GM18507 (cell line): Measurements from ENCODE around the gene ODAM.
"Not testable (repeated sequence)": the region's sequence is repeated elsewhere in the genome, so short reads cannot be mapped to it uniquely, and the experiment has no call there.

Experiments
- DNase-seq: peaks from one replicate; pipeline ENCODE4 v3.0.0; 2011; ENCODE audit warnings: low read depth; ENCODE audit not compliant: insufficient read length; ENCODE audit errors: extremely low spot score
- FAIRE-seq: peaks from 2 replicates; lab custom pipeline; 2011; peaks lifted over from hg19 to GRCh38; lab: Jason Lieb, UNC

Gene ODAM

GRCh38 chr4:70195425-70195824 lies at the start of gene ODAM:
Gene ODAM (plus strand): TSS chr4:70195725. CDS start chr4:70196544, 819 bp downstream.
- DNase-seq: no peak
- FAIRE-seq: no peak

DNA sequence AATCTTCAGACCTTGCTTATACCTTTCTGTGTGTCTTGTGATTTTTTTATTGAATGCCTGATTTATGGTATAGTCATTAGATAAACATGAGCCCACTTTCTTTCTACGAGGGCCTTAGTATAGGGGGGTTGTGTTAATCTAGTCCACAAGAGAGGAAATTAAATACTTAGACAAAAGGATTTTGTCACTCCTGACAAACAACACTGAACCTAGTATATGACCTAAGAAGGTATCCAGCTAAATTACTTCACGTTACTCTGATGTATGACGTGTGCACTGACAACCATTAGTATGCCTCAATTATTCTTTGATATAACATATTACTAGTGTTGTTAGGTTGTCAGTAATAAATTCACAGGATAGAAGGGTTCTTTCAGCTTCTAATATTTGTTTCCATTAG lies 44.3 kb upstream of the ODAM start:
- no peak for FAIRE-seq
- no peak for DNase-seq

DNA sequence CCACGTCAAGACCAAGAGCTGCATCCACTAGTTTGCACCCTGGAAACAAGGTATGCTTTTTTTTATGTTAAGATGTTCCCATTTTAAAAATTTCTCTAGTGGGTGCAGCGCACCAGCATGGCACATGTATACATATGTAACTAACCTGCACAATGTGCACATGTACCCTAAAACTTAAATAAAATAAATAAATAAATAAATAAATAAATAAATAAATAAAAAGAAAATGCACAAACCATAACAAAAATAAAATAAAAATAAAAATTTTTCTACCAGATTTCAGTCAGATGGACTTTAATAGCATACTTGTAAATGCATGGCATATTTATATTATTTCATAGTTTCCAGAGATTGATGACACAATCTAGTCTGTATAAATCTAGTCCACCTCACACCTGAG lies 43.4 kb upstream of the ODAM start:
- DNase-seq (no peak), FAIRE-seq (no peak)

DNA sequence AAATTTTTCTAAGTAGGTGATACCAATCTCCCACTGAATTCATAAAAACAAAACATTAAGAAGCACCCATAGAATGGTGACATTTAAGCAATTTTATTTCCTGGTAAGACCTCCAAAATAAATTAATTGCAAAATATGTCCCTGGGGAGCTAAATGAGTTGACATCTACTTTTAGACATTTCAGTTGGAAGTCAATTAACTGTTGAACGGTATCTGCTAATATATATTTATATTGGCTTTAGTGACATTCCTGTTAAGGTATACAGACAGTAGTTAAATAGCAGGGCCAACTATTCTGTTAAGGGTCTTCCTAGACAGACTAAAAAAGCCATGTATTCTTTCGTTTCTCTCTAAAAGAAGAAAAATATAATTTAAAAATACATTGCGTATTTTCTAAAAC lies 41.6 kb upstream of the ODAM start, which contains the start of gene PRR27:
PRR27 (plus strand) TSS at position 301 of the 400 bp plus-strand sequence. CDS start 139 bp downstream, outside the sequence.
- FAIRE-seq: no peak
- DNase-seq: no peak

DNA sequence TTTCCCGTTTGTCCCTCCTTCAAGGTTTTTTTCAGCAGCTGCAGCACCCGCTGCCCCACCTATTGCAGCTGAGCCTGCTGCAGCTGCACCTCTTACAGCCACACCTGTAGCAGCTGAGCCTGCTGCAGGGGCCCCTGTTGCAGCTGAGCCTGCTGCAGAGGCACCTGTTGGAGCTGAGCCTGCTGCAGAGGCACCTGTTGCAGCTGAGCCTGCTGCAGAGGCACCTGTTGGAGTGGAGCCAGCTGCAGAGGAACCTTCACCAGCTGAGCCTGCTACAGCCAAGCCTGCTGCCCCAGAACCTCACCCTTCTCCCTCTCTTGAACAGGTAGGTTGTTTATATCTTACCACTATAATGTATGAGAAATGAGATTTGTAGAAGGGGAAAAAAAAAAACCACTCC lies 36.9 kb upstream of the ODAM start:
- DNase-seq (no peak), FAIRE-seq (no peak)

DNA sequence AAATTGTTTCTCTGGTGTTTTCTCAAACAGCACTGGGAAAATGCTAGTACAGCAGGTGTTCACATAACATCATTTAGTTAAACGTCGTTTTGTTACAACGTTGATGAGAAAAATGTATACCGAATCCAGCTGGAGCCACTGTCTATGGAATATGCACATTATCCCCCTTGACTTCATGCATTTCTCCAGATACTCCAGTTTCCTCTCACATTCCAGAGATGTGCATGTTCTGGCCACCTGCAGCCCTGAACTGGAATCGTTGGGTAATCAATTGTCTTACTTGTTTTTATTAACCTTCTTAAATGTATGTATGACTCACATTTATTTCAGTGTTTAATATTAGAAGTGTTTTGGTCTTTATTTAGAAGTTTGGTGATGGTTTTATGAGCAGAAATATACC lies 18.4 kb upstream of the ODAM start:
- no peak for FAIRE-seq

GRCh38 chr4:70178075-70178660 lies 17.4 kb upstream of the ODAM start:
- FAIRE-seq (no peak), DNase-seq (no peak)

More for the DNA sequence above, 18.4 kb upstream of the ODAM start:
- DNase-seq: no peak

DNA sequence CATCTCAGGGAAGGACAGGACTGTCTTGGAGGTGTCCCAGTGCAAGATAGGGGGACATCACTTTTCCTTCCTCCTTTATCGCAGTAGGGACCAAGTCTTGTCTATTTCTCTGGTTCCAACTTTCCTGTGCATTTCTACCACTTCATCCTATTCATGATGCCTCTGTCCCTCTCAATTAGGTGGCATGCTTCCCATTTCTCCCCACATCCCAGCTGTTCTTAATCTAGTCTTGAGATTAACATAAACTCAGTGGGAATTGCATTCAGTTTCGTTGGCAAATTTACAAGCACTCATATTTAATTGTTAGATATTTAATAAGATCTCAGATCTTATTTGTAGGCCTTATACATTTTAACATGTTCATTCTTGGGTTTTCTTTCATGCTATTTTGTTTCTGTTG lies 15.7 kb upstream of the ODAM start:
- FAIRE-seq (no peak), DNase-seq (no peak)

DNA sequence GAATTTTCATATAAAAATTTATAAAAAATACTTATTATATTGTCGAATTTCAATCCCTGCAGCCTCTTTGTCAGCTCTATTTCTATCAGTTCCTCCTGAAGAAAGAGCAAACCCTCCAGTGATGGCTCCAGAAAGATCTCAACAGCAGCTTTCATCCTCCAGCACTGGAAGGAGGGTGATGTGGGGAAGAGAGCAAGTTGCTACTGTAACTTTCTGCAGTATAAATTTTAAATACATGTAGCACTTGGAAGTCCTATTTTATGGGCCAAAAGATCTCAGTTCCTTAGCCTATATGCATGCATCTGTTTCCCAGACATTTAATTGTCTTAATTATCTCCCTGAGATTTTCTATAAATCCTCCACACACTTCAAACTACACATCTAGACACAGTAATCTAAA lies 13.7 kb upstream of the ODAM start:
- FAIRE-seq (no peak), DNase-seq (no peak)

DNA sequence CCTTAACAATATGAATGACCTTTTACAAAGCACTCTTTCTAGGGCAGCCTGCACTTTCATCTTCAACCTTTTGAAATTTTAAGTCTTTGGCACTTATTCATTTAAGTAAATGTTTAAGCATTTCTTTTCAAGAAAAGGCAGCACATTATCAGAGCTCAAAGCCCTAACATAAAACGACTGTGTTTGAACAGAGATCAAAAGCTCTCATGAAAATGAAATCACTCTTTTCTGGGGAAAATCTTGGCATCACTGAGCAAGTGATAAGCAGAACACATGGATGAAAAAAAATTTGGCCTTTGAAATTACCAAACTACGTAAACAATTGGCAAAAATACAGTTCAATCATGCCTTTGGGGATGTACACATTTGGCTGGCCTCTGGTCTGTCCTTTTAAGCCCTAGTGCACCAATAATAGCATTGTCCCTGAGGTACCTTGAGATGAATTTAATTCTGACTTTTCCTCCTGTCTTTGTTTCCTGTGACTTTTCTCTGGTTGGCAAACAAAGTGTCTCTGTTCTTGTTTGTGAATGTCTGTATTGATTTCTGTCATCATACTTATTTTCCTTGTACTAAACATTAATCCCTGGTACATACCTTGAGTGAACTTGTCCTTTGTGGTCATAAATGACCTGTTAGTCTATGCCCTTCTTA lies 12.9 kb upstream of the ODAM start:
- DNase-seq: no peak
- no peak for FAIRE-seq

DNA sequence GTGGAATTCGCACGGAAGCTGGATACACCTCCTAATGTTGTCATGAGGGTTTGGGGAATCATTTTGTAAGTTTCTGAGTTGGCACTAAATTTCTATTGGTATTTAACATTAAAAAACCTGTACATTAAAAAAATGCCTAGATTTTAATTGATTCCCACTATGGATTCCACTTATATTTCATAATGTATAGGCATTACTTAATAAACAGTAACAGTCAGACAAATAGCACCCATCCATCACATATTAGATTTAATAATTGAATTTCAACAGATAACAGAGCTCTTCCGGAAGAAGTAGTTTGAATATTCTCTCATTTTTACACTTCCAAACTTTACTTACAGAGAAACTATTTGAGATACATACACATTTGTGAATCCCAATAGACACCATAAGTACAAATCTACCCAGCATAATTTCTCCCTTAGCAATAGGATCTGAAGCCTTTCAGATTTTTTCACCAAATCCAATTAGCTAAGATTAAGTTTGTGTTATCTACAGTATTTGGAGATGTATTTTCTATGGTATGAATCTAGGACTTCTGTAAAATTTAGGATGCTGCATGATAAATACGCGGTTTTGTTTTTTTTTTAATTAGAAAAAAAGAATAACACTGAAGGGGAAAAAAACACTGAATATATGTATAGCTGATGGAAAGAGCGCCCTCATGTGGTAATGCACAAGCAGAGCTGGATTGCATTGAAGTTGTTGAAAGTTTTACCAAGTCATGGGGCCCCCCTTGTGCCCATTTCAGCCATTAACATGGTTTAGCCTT lies 12.2 kb upstream of the ODAM start:
- peak; percentile 67 for FAIRE-seq

GRCh38 chr4:70183940-70184246 lies 11.6 kb upstream of the ODAM start:
- no peak for FAIRE-seq
- DNase-seq: no peak

More for the DNA sequence above, 12.2 kb upstream of the ODAM start:
- DNase-seq: no peak

- no peak for DNase-seq
- no peak for FAIRE-seq
These were observed 8.3 kb upstream of the ODAM start for GRCh38 chr4:70187216-70187615.

GRCh38 chr4:70190579-70190978 lies 4.9 kb upstream of the ODAM start:
- no peak for FAIRE-seq
- no peak for DNase-seq

DNA sequence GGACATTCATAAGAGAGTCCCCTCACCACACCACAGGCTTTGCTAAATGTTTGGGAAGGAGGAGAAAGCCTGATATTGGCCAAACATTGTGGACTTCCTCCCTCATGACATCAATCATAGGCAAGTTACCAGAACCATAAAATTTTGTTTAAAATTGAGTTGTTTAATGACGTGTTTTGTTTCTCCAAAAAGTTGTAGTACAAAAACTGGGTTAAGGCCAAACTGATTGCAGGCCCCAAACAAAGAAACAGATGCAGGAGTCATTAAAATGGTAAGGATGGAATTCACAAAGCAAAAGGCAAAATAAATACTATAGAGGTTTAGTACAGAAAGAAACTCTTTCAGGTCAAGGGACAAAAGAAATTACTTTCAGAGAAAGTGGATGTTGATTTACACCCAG lies 3.9 kb upstream of the ODAM start:
- no peak for DNase-seq
- no peak for FAIRE-seq

GRCh38 chr4:70192895-70193294 lies 2.6 kb upstream of the ODAM start:
- no peak for FAIRE-seq
- DNase-seq: no peak

DNA sequence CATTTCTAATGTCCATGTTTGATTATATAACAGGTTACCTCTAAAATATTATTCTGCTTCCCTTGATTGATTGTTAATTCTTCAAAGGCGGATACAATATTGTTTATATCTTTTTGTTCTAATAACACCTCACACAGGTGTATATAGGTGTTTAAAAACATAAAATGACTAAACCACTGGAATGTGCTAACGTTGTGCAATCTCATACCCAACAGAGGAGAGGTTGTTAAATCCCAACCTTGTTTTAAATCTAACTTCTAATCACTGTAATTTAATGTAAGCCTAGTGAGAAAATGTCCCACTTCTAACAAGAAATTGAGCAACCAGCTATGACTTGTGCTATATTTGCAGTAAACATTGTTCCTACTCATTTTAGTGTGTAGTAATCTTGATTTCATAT lies 1.3 kb downstream of the ODAM start:
- no peak for FAIRE-seq
- no peak for DNase-seq

DNA sequence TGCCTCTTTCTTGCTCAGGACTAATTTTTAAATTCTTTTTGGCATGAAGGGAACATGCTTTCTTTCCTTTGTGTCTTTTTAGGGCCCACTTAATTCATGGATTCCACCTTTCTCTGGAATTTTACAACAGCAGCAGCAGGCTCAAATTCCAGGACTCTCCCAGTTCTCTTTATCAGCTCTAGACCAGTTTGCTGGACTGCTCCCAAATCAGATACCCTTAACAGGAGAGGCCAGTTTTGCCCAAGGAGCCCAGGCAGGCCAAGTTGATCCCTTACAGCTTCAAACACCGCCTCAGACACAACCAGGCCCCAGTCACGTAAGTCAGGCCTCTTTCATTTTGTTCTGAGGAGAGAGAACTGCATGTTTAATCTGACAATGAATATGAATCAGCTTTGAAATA lies 2.3 kb downstream of the ODAM start:
- no peak for FAIRE-seq
- DNase-seq: no peak

DNA sequence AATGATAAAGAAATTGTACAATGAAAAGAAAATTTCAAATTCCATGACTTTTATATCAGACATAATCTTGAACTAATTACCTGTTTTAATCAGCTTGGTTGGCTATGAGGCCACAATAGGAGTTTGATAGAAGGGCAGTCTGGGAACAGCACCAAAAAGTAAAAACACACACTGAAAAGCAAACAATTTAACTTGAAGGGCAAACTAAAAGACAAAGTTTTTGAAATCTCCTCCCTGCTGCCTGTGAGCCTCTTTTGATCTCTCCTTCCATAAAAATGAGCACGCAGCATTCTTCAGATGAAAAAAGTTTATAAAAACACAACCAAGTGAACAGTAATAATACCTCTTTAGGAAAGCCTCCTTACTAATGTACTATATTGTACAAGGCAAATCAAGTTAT lies 8.1 kb downstream of the ODAM start:
- DNase-seq (no peak), FAIRE-seq (no peak)

DNA sequence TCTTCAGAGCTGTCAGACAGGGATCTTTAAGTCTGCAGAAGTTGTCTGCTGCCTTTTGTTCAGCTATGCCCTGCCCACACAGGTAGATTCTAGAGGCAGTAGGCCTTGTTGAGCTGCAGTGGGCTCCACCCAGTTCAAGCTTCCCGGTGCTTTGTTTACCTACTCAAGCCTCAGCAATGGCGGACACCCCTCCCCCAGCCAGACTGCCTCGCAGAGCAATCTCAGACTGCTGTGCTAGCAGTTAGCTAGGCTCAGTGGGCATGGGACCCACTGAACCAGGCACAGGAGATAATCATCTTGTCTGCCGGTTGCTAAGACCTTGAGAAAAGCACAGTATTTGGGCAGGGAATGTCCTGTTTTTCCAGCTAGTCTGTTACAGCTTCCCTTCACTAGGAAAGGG lies 17.2 kb downstream of the ODAM start:
- not testable (repeated sequence) for DNase-seq, FAIRE-seq

GRCh38 chr4:70216109-70216508 lies 20.6 kb downstream of the ODAM start:
- not testable (repeated sequence) for DNase-seq, FAIRE-seq
